H1 (cell line): Measurements from ENCODE around the gene RGS16. TPM values are rescaled to one million over a fixed set of nuclear protein-coding genes. Genes with fewer than 3 reads are reported as not detected.

Experiments used
- CBX5 ChIP-seq: fragments of 300-800, 300-1000 bp; sonication (generic); IDR thresholded peaks from 2 replicates; pipeline ENCODE4 v1.7.1; 2016; ENCODE audit warnings: antibody characterized with exemption, low read length, low read depth
- CHD1 ChIP-seq: IDR thresholded peaks from 2 replicates; pipeline ENCODE4 v1.6.1; 2012; ENCODE audit warnings: low read depth, low read length, improper control_type of control experiment
- CTBP2 ChIP-seq: IDR thresholded peaks from 2 replicates; pipeline ENCODE4 v1.7.0; 2011; ENCODE audit warnings: borderline replicate concordance, mild to moderate bottlenecking, moderate library complexity, mixed read lengths, low read length; ENCODE audit not compliant: insufficient read depth, insufficient read length
- HDAC6 ChIP-seq: IDR thresholded peaks from one replicate; pipeline ENCODE4 v1.7.1; 2012; ENCODE audit warnings: low read depth, mild to moderate bottlenecking, inconsistent platforms, low read length, moderate library complexity
- RBBP5 ChIP-seq: IDR thresholded peaks from 2 replicates; pipeline ENCODE4 v1.7.1; 2012; ENCODE audit warnings: low read depth, mild to moderate bottlenecking, inconsistent platforms, low read length, moderate library complexity, borderline replicate concordance
- polyA plus RNA-seq, 7 experiments: library from polyadenylated mRNA; depleted of rRNA in 3 of 7; stranded (reverse) in 5 of 7; unstranded in 2 of 7; fragments of >200 nt in 5 of 7; fragments of 200-250 nt in 2 of 7; gene quantifications; 1 replicate in 5 of 7; 2 replicates in 1 of 7; 4 replicates in 1 of 7; pipeline versions ENCODE4 v1.2.1 to v1.2.3, GENCODE V29; 2011 to 2013; ENCODE audit warnings: missing spikeins in 2 of 7, mixed read lengths in 2 of 7
- total RNA-seq: library from RNA; stranded (reverse); fragmentation: NEBNext Ultra II Directional; extraction: Animal tissue kit (Norgen Biotek cat#: 25700); gene quantifications from 2 replicates; pipeline ENCODE4 v1.2.1, GENCODE V29; 2021

RGS16 gene
- total and polyA plus RNA-seq, 2 of the 8 experiments (the other 6 are each of a cell fraction or from before 2014, with no cell fraction given) = 5.7 to 9.8 TPM

DNA sequence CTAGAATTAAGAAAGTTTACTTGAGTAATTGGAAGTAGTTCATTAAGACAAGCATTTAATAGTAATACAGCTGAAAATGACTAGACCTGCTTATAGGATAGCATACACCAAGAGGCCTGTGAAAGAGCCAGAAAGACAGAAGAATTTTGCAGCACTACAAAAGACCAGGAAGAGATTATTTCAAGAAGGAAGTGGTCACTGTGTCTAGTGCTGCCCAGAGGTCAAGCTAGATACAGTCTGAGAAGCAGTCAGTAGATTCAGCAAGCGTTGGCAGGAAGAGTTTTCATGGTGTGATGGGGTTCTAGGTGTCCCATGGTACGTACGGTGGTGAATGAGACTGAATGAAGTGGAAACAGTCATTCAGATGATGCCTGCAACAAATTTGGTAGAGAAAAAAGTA is 48.7 kb upstream of the RGS16 start (continued):
- TF ChIP-seq CTBP2 (no peak), RBBP5 (no peak), CBX5 (no peak), HDAC6 (no peak), CHD1 (no peak)
- TF ChIP-seq, all 59 proteins: peak for 0
